Mesothelial cell of epicardium (in vitro differentiated cells): Measurements from ENCODE around the gene NAA50. TPM values are rescaled to one million over a fixed set of nuclear protein-coding genes. Genes with fewer than 3 reads are reported as not detected.

Experiments
- DNase-seq, 2 experiments: peaks; one replicate each; pipeline ENCODE4 v3.0.0; 2021; ENCODE audit warnings: low spot score in 2 of 2; ENCODE audit not compliant: unreplicated experiment in 2 of 2
- H3K27ac Mint-ChIP-seq: 2 replicates; pipeline ENCODE4 v1.8.0; 2021; ENCODE audit warnings: mixed read lengths
- H3K27me3 Mint-ChIP-seq: 2 replicates; pipeline ENCODE4 v1.8.0; 2021; ENCODE audit warnings: low read depth, mixed read lengths
- H3K36me3 Mint-ChIP-seq: 2 replicates; pipeline ENCODE4 v1.8.0; 2021; ENCODE audit warnings: mixed read lengths
- H3K4me1 Mint-ChIP-seq: 2 replicates; pipeline ENCODE4 v1.8.0; 2021; ENCODE audit warnings: mixed read lengths
- H3K4me3 Mint-ChIP-seq: 2 replicates; pipeline ENCODE4 v1.8.0; 2021; ENCODE audit warnings: mild to moderate bottlenecking, moderate library complexity, mixed read lengths
- H3K9me3 Mint-ChIP-seq: 2 replicates; pipeline ENCODE4 v1.8.0; 2021; ENCODE audit warnings: mixed read lengths
- CTCF ChIP-seq: fragments of 200-600 bp; sonication (generic); IDR thresholded peaks from one replicate; pipeline ENCODE4 v1.5.0; 2021; ENCODE audit warnings: antibody characterized with exemption; ENCODE audit not compliant: unreplicated experiment
- total RNA-seq: library from RNA; stranded (reverse); gene quantifications from 3 replicates; pipeline ENCODE4 v1.2.1, GENCODE V29; 2021

NAA50 gene
- total RNA-seq, 1 donor from 2014 or later, result 83.2 TPM

- Mint-ChIP-seq H3K27me3 (no peaks in the 10 kb centered on the region), H3K36me3 (peaks cover 12% of the 10 kb centered on the region), H3K9me3 (no peaks in the 10 kb centered on the region), H3K4me3 (no peak overlapping the region), H3K27ac (no peak overlapping the region), H3K4me1 (no peaks in the 10 kb centered on the region)
- DNase-seq, result no peak
- TF ChIP-seq CTCF, result no peak
Observed at GRCh38 chr3:113668015-113668414, 78.0 kb downstream of the NAA50 start.

Other genes with a start within 250 kb of the NAA50 start
- 24.2 to 28.5 TPM (median 27.8 TPM) in 3 replicates for gene SPICE1, start 231.1 kb downstream of the NAA50 start, total RNA-seq
- gene SIDT1, start 213.7 kb downstream of the NAA50 start, total RNA-seq, result not detected in 3 replicates
- 16.7 to 18.3 TPM (median 17.9 TPM) in 3 replicates for gene USF3, start 49.6 kb downstream of the NAA50 start, total RNA-seq
- 52.0 to 58.2 TPM (median 52.6 TPM) in 3 replicates for gene ATP6V1A, start 786 bp upstream of the NAA50 start, total RNA-seq
- gene GRAMD1C, start 92.5 kb upstream of the NAA50 start, total RNA-seq, result 7.5 to 8.0 TPM (median 7.7 TPM) in 3 replicates
- 4.2 to 5.1 TPM (median 4.7 TPM) in 3 replicates for gene ZDHHC23, start 201.8 kb upstream of the NAA50 start, total RNA-seq